Measurements from ENCODE around the gene MGAT1. TPM values are rescaled to one million over a fixed set of nuclear protein-coding genes. Genes with fewer than 3 reads are reported as not detected.

MGAT1 gene
- total RNA-seq, 1 donor from 2014 or later, result 116 TPM

DNA sequence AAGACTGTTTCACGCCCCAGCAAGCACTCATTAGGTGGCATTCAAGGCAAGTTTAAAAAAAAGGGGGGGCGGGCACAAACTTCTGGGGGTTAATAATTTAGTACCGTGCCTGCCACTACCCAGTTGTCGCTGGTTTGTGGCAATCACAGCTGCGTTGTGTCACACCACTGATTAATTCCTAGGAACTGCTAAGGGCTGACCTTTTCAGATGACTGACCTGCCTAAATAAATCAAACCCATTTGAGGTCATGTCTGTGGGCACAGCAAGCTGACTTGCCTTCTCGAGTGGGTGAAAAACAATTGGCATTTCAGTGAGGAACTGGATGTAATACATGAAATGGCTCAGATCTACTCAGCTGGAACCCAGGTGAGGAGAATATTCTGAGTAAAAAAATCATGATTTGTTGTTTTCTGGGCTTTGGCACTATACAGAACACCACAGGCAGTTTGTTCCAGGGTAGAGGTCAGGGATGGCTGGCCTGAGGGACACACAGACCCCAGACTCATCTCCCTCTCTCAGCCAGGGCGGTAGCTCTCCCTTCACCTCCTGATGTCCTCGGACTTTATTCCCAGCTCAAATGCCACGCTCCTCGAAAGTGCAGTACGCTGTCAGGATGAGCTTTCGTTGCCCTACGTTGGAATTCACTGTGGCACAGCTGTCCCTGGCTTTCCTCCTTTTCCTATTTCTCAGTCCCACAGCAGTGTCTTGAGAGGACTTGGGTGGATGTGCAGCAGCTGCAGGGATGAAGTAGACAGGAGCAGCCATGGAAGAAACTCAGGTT is 15.5 kb upstream of the MGAT1 start:
- H3K4me3 Mint-ChIP-seq (ENCODE audit: unreplicated experiment), result no peak overlapping the region
- H3K27ac ChIP-seq (ENCODE audit: low read depth, low read length), result no peak overlapping the region

DNA sequence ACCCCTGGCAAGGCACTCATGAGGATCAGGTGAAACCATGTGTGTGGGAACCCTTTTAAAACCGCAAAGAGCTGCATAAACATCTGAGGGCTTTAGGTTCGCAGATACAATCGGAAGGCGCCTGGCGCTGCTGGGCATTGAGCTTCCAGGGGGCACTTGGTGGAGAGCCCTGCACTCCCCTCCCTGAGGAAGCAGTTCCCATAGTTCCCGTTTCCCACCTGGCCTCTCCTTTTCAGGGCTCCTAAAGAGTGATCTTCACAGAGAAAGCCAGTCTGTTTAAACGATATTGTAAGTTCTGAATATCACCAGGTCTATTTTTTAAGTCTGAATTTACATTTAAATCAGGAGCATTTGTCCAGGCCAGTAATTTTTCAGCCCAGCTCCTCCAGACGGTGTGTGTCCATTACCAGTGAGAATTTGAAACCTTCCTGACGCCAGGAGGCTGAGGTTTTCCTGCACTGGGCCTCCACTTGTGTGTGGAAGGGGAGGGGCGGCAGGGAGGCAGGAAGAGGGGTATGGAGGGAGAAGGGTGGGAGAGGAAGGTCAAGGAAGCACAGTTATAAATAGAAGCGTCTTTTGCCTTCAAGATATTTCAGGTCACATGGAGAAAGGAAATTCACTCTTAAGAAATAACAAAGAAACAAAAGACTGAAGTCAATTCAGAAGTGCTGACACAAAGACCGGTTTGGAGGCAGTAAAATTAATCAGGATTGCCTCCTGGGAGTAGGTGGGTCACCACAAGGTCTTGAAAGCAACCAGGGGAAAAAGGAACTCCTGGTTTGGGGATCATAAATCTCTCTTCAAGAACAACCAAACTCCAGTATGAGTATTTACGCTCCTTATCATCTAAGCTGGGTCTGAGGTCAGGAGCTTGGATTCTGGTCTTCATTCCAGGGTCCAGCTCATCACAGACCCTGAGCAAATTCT is 14.3 kb upstream of the MGAT1 start:
- Histone ChIP-seq H2AFZ (ENCODE audit: low read depth, low read length) (peak overlapping the region; percentile 37), H3K27ac (ENCODE audit: low read depth, low read length) (no peak overlapping the region), H3K9me3 (ENCODE audit: insufficient read depth, low read depth, low read length) (no peaks in the 10 kb centered on the region), H3K4me1 (ENCODE audit: insufficient read depth, low read length) (peaks cover 15% of the 10 kb centered on the region), H3K79me2 (ENCODE audit: insufficient read depth, low read length) (no peaks in the 10 kb centered on the region), H3K27me3 (ENCODE audit: insufficient read depth, low read length) (no peaks in the 10 kb centered on the region), H3K4me2 (ENCODE audit: low read length) (peak overlapping the region; percentile 51), H3K36me3 (ENCODE audit: insufficient read depth, low read length) (no peaks in the 10 kb centered on the region), H3K4me3 (ENCODE audit: insufficient read depth, low read depth, low read length) (no peak overlapping the region), H3K9ac (ENCODE audit: low read length) (no peak overlapping the region), H4K20me1 (ENCODE audit: insufficient read depth, low read length) (no peaks in the 10 kb centered on the region)
- FAIRE-seq (no peak), DNase-seq (ENCODE audit: low read depth) (peak; percentile 69)
- Mint-ChIP-seq H3K27me3 (ENCODE audit: low read depth, unreplicated experiment) (no peaks in the 10 kb centered on the region), H3K27ac (ENCODE audit: unreplicated experiment) (peak overlapping the region; percentile 58), H3K4me3 (ENCODE audit: unreplicated experiment) (peak overlapping the region; percentile 30), H3K4me1 (ENCODE audit: low read depth, unreplicated experiment) (peaks cover 15% of the 10 kb centered on the region), H3K9me3 (ENCODE audit: unreplicated experiment) (no peaks in the 10 kb centered on the region), H3K36me3 (ENCODE audit: low read depth, unreplicated experiment) (no peaks in the 10 kb centered on the region)
- no peak for TF ChIP-seq EZH2 (IDR thresholded peaks at IDR 0.05; ENCODE audit: insufficient read depth, low read length)
- TF ChIP-seq, protein P1, sequence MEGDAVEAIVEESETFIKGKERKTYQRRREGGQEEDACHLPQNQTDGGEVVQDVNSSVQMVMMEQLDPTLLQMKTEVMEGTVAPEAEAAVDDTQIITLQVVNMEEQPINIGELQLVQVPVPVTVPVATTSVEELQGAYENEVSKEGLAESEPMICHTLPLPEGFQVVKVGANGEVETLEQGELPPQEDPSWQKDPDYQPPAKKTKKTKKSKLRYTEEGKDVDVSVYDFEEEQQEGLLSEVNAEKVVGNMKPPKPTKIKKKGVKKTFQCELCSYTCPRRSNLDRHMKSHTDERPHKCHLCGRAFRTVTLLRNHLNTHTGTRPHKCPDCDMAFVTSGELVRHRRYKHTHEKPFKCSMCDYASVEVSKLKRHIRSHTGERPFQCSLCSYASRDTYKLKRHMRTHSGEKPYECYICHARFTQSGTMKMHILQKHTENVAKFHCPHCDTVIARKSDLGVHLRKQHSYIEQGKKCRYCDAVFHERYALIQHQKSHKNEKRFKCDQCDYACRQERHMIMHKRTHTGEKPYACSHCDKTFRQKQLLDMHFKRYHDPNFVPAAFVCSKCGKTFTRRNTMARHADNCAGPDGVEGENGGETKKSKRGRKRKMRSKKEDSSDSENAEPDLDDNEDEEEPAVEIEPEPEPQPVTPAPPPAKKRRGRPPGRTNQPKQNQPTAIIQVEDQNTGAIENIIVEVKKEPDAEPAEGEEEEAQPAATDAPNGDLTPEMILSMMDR (IDR thresholded peaks at IDR 0.05; ENCODE audit: insufficient read depth, low read depth, low read length), result no peak

More for the DNA sequence above, 15.5 kb upstream of the MGAT1 start:
- H3K9me3 Mint-ChIP-seq (ENCODE audit: unreplicated experiment), result no peaks in the 10 kb centered on the region
- no peaks in the 10 kb centered on the region for H3K36me3 Mint-ChIP-seq (ENCODE audit: low read depth, unreplicated experiment)
- no peaks in the 10 kb centered on the region for H3K27me3 Mint-ChIP-seq (ENCODE audit: low read depth, unreplicated experiment)
- H3K4me2 ChIP-seq (ENCODE audit: low read length), result peak overlapping the region; percentile 51
- no peak for FAIRE-seq
- H3K27ac Mint-ChIP-seq (ENCODE audit: unreplicated experiment), result no peak overlapping the region
- no peak overlapping the region for H2AFZ ChIP-seq (ENCODE audit: low read depth, low read length)
- no peak for DNase-seq (ENCODE audit: low read depth)
- no peak overlapping the region for H3K9ac ChIP-seq (ENCODE audit: low read length)
- H3K4me1 Mint-ChIP-seq (ENCODE audit: low read depth, unreplicated experiment), result peaks cover 15% of the 10 kb centered on the region
- H3K4me1 ChIP-seq (ENCODE audit: insufficient read depth, low read length), result peaks cover 15% of the 10 kb centered on the region
- H3K79me2 ChIP-seq (ENCODE audit: insufficient read depth, low read length), result no peaks in the 10 kb centered on the region
- H3K27me3 ChIP-seq (ENCODE audit: insufficient read depth, low read length), result no peaks in the 10 kb centered on the region
- H3K9me3 ChIP-seq (ENCODE audit: insufficient read depth, low read depth, low read length), result no peaks in the 10 kb centered on the region
- H4K20me1 ChIP-seq (ENCODE audit: insufficient read depth, low read length), result no peaks in the 10 kb centered on the region
- H3K36me3 ChIP-seq (ENCODE audit: insufficient read depth, low read length), result no peaks in the 10 kb centered on the region
- TF ChIP-seq, protein P1 (IDR thresholded peaks at IDR 0.05; ENCODE audit: insufficient read depth, low read depth, low read length), result no peak
- TF ChIP-seq EZH2 (IDR thresholded peaks at IDR 0.05; ENCODE audit: insufficient read depth, low read length), result no peak
- H3K4me3 ChIP-seq (ENCODE audit: insufficient read depth, low read depth, low read length), result no peak overlapping the region

Measured in astrocyte (in vitro differentiated cells and primary cell).